ENCODE results near the gene POLA2.

The POLA2 gene

GRCh38 chr11:65309006-65309405 is 47.2 kb downstream of the POLA2 start:
- H3K4me3 ChIP-seq (ENCODE audit: low read depth, low read length) = no peak overlapping the region
- TF ChIP-seq MAX (IDR thresholded peaks at IDR 0.05; ENCODE audit: low read depth, low read length) (no peak), MYC (IDR thresholded peaks at IDR 0.05; ENCODE audit: low read depth, low read length) (no peak), POLR2A (IDR thresholded peaks at IDR 0.05; ENCODE audit: extremely low read depth, insufficient read length) (no peak)
- TF ChIP-seq, protein P1, sequence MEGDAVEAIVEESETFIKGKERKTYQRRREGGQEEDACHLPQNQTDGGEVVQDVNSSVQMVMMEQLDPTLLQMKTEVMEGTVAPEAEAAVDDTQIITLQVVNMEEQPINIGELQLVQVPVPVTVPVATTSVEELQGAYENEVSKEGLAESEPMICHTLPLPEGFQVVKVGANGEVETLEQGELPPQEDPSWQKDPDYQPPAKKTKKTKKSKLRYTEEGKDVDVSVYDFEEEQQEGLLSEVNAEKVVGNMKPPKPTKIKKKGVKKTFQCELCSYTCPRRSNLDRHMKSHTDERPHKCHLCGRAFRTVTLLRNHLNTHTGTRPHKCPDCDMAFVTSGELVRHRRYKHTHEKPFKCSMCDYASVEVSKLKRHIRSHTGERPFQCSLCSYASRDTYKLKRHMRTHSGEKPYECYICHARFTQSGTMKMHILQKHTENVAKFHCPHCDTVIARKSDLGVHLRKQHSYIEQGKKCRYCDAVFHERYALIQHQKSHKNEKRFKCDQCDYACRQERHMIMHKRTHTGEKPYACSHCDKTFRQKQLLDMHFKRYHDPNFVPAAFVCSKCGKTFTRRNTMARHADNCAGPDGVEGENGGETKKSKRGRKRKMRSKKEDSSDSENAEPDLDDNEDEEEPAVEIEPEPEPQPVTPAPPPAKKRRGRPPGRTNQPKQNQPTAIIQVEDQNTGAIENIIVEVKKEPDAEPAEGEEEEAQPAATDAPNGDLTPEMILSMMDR (IDR thresholded peaks at IDR 0.05; ENCODE audit: low read depth, low read length) = no peak
- DNase-seq (ENCODE audit: low read depth) = no peak

GRCh38 chr11:65310215-65310614 is 48.5 kb downstream of the POLA2 start:
- no peak for TF ChIP-seq MYC (IDR thresholded peaks at IDR 0.05; ENCODE audit: low read depth, low read length)
- no peak for TF ChIP-seq POLR2A (IDR thresholded peaks at IDR 0.05; ENCODE audit: extremely low read depth, insufficient read length)
- TF ChIP-seq, protein P1 (IDR thresholded peaks at IDR 0.05; ENCODE audit: low read depth, low read length) = no peak
- no peak for TF ChIP-seq MAX (IDR thresholded peaks at IDR 0.05; ENCODE audit: low read depth, low read length)
- no peak overlapping the region for H3K4me3 ChIP-seq (ENCODE audit: low read depth, low read length)
- no peak for DNase-seq (ENCODE audit: low read depth)

DNA sequence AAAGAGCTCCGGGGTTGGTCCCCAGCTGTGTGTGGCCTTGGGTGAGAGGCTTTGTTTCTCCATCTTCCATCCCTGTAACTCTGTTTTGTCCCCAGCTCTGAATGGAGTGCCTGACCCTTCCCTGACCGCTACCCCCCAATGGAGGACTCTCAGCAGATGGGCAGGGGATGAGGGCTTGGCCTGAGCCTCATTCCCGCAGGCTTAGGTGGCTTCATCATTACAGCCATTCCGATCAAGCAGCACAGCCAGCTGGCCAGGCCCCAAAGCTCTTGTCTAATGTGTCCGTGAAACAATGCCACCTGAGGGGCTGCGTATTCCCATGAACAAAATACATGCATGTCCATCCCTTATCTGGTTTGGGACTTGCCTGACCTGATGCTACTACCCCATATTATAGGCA is 49.0 kb downstream of the POLA2 start:
- TF ChIP-seq POLR2A (IDR thresholded peaks at IDR 0.05; ENCODE audit: extremely low read depth, insufficient read length) (no peak), MYC (IDR thresholded peaks at IDR 0.05; ENCODE audit: low read depth, low read length) (no peak), MAX (IDR thresholded peaks at IDR 0.05; ENCODE audit: low read depth, low read length) (no peak)
- TF ChIP-seq, protein P1 (IDR thresholded peaks at IDR 0.05; ENCODE audit: low read depth, low read length) = no peak
- no peak for DNase-seq (ENCODE audit: low read depth)
- H3K4me3 ChIP-seq (ENCODE audit: low read depth, low read length) = no peak overlapping the region

DNA sequence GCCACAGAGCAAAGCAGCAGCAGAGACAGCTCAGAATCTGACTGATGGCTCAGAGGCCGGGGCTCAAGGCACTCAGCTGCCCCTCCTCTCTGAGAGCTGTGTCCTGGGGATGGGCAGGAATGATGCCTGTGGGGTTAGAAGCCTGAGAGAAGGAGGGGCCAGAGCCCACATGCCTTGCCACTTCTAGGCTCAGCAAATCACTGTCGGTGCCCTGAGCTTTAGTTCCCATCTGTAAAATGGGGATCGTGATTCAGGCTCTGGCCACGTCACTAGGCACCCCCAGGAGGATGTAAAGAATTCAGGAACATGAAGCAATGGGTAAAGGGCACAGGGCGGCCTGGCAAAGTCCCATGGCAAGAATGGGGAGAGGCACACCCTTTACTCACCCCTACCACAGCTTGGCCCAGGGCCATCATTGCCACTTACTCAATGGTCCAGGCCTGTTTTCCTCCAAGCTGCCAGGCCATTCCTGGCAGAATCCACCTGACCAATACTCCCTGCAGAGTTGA is 49.5 kb downstream of the POLA2 start:
- DNase-seq (ENCODE audit: low read depth) = no peak
- TF ChIP-seq MAX (IDR thresholded peaks at IDR 0.05; ENCODE audit: low read depth, low read length) = no peak
- no peak for TF ChIP-seq MYC (IDR thresholded peaks at IDR 0.05; ENCODE audit: low read depth, low read length)
- TF ChIP-seq, protein P1 (IDR thresholded peaks at IDR 0.05; ENCODE audit: low read depth, low read length) = no peak
- TF ChIP-seq POLR2A (IDR thresholded peaks at IDR 0.05; ENCODE audit: extremely low read depth, insufficient read length) = no peak
- no peak overlapping the region for H3K4me3 ChIP-seq (ENCODE audit: low read depth, low read length)

DNA sequence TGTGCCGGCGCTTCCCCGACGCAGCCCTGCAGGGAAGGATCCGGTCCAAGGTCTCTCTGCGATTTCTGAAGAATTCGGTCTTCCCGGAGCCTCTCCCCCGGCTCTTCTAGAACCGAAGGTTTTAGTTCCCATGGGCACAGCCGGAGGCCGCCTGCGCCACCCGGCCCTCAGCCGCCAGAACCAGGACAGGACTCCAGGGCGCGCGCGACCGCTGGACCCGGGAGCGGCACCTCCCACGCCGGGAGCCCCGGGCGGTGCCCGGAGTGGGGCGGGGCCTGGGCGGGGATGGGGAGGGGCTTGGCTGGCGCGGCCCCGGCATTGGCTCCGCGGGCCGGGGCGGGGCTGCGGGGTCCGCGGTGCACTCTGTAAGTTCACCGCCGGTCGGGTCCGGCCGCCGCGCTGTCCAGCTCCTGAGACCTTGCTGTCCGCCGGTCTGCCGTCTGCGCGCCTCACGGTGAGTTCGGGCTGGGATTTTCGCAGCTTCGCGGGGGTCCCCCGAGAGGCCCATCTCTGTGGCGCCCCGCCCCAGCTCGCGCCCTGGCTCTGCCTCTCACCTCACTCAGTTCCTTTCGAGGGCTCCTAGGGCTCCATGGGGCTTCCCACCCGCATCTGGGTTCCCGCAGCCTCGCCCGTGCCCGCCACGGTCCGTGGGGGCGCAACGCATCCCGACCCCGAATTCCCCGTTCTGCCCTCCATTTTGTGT is 52.9 kb downstream of the POLA2 start, which contains the start of gene CDC42EP2:
TSS of gene CDC42EP2 (plus strand) at position 366 of the 703 bp plus-strand sequence. CDS start 6,033 bp downstream, outside the sequence.
- peak within 1 kb of the TSS; percentile 63 for H3K4me3 ChIP-seq (ENCODE audit: low read depth, low read length)
- DNase-seq (ENCODE audit: low read depth) = peak; percentile 81
- TF ChIP-seq, protein P1 (IDR thresholded peaks at IDR 0.05; ENCODE audit: low read depth, low read length) = no peak
- TF ChIP-seq MAX (IDR thresholded peaks at IDR 0.05; ENCODE audit: low read depth, low read length) (peak; percentile 37; the same call in 1 of the 2 replicates), MYC (IDR thresholded peaks at IDR 0.05; ENCODE audit: low read depth, low read length) (peak; percentile 37; the same call in 1 of the 2 replicates), POLR2A (IDR thresholded peaks at IDR 0.05; ENCODE audit: extremely low read depth, insufficient read length) (peak; percentile 31)
